Lung (tissue), 12 donors: Measurements from ENCODE around the gene EPN2. TPM values are rescaled to one million over a fixed set of nuclear protein-coding genes. Genes with fewer than 3 reads are reported as not detected.

Experiments used
- ATAC-seq: fragments of 200-7000 bp; cut with Tn5 transposase; one replicate; pipeline ENCODE4 v1.9.1; 2020; ENCODE audit warnings: moderate number of reproducible peaks; ENCODE audit not compliant: insufficient read depth, low FRiP score
- DNase-seq, 3 donors: peaks; one replicate each; pipeline ENCODE4 v3.0.0-alpha.2; 2013 to 2017
- H3K27ac ChIP-seq, 2 donors: one replicate each; pipeline ENCODE4 v1.5.1; 2013; ENCODE audit warnings: mild to moderate bottlenecking in 2 of 2, moderate library complexity in 2 of 2, control low read depth in 1 of 2, inconsistent platforms in 1 of 2, low read depth in 1 of 2, low read length in 1 of 2
- H3K27me3 ChIP-seq, 3 donors: one replicate each; pipeline ENCODE4 v1.5.1; 2013; ENCODE audit warnings: low read length in 2 of 3; ENCODE audit not compliant: control insufficient read depth in 3 of 3, insufficient read depth in 3 of 3
- H3K36me3 ChIP-seq, 4 donors: one replicate each; pipeline ENCODE4 v1.5.1; 2013; ENCODE audit warnings: low read length in 4 of 4, mild to moderate bottlenecking in 1 of 4, moderate library complexity in 1 of 4; ENCODE audit not compliant: control insufficient read depth in 4 of 4, insufficient read depth in 4 of 4
- H3K4me1 ChIP-seq, 5 donors: one replicate each; pipeline ENCODE4 v1.5.1; 2013; ENCODE audit warnings: low read length in 5 of 5, mild to moderate bottlenecking in 2 of 5, moderate library complexity in 1 of 5; ENCODE audit not compliant: control insufficient read depth in 5 of 5, insufficient read depth in 5 of 5
- H3K4me3 ChIP-seq: one replicate; pipeline ENCODE4 v1.5.1; 2013; ENCODE audit warnings: mild to moderate bottlenecking, control low read depth, moderate library complexity
- H3K9ac ChIP-seq, 2 donors: one replicate each; pipeline ENCODE4 v1.5.1; 2013; ENCODE audit warnings: low read length in 2 of 2, control low read depth in 1 of 2; ENCODE audit not compliant: insufficient read depth in 1 of 2
- H3K9me3 ChIP-seq, 4 donors: one replicate each; pipeline ENCODE4 v1.5.1; 2013; ENCODE audit warnings: low read length in 3 of 4, mild to moderate bottlenecking in 1 of 4, moderate library complexity in 1 of 4; ENCODE audit not compliant: control insufficient read depth in 4 of 4, insufficient read depth in 3 of 4
- WGBS, 2 donors: extraction: QIAGEN DNeasy Blood & Tissue Kit; methylation state at CpG; one replicate each; pipeline ENCODE4 v1.1.7; 2013; 5-methylcytosine and 5-hydroxymethylcytosine counted together
- polyA plus RNA-seq, 2 donors: library from polyadenylated mRNA; stranded (reverse); fragments of 200-250 nt; gene quantifications; one replicate each; pipeline ENCODE4 v1.2.1, GENCODE V29; 2013
- total RNA-seq, 2 donors: library from RNA; depleted of rRNA in 1 of 2; stranded (reverse); fragments of >200 nt in 1 of 2; gene quantifications; one replicate each; pipeline ENCODE4 v1.2.1, GENCODE V29; 2014 to 2021
- TF ChIP-seq, protein P1 (sequence below): IDR thresholded peaks from 2 replicates; pipeline ENCODE4 v1.5.1; 2012; ENCODE audit warnings: mild to moderate bottlenecking; ENCODE audit errors: control extremely low read depth, extremely low read depth
- donor health status: control.
- donor health status: control.
- donor health status: Bipolar disorder and iron deficiency.
- donor health status: healthy.
- donor health status: DM: yes; HTN: yes; CAD: no.

EPN2 gene
- total and polyA plus RNA-seq, 4 donors, result 16.7 to 73.7 (median 37.4) TPM

GRCh38 chr17:19363114-19363438 lies 125.9 kb downstream of the EPN2 start:
- TF ChIP-seq, protein P1, sequence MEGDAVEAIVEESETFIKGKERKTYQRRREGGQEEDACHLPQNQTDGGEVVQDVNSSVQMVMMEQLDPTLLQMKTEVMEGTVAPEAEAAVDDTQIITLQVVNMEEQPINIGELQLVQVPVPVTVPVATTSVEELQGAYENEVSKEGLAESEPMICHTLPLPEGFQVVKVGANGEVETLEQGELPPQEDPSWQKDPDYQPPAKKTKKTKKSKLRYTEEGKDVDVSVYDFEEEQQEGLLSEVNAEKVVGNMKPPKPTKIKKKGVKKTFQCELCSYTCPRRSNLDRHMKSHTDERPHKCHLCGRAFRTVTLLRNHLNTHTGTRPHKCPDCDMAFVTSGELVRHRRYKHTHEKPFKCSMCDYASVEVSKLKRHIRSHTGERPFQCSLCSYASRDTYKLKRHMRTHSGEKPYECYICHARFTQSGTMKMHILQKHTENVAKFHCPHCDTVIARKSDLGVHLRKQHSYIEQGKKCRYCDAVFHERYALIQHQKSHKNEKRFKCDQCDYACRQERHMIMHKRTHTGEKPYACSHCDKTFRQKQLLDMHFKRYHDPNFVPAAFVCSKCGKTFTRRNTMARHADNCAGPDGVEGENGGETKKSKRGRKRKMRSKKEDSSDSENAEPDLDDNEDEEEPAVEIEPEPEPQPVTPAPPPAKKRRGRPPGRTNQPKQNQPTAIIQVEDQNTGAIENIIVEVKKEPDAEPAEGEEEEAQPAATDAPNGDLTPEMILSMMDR, result no peak
- 30 to 34% methylated on average over 14 of the region's 14 CpGs for WGBS, 2 donors
- Histone ChIP-seq H3K9ac (no peak overlapping the region), H3K27me3 (no peaks in the 10 kb centered on the region), H3K4me3 (no peak overlapping the region), H3K9me3 (no peaks in the 10 kb centered on the region), H3K36me3 (no peaks in the 10 kb centered on the region), H3K4me1 (peaks cover 0 to 30% (median 10%) of the 10 kb centered on the region in 5 donors), H3K27ac (no peak overlapping the region)
- DNase-seq (no peak), ATAC-seq (no peak)

DNA sequence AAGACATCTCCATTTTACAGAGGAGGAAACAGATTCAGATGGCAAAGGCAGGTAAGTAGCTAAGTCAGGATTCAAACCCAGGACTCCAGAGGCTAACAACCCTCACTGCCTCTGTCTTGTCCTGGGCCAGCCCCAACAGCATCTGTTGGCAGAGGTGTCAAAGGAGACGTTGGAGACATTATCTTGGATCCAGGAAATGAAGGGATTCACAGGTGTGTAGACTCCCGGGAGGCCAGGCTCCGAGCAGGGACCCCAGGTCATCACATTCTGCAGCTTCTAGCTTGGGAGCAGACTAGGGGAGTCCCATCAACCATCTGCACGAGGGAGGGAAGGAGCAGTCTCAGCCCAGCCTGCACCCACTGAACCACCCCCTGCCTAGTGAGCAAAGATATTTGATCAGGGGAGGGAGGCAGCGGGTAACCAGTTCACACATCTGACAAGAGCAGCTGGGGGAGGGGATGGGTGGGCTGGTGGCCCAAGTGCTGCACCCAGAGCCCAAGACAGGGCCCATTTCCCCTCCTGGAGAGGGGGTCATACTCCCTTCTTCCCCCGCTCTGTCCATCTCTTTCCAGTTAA lies 126.4 kb downstream of the EPN2 start:
- no peak overlapping the region for H3K4me3 ChIP-seq
- H3K9me3 ChIP-seq, result no peaks in the 10 kb centered on the region
- no peak overlapping the region for H3K9ac ChIP-seq
- ATAC-seq (no peak), DNase-seq (peak in 1 of 3 donors; percentile 36)
- TF ChIP-seq, protein P1, result no peak
- peaks cover 0 to 30% (median 10%) of the 10 kb centered on the region in 5 donors for H3K4me1 ChIP-seq
- H3K36me3 ChIP-seq, result no peaks in the 10 kb centered on the region
- no peaks in the 10 kb centered on the region for H3K27me3 ChIP-seq
- H3K27ac ChIP-seq, result no peak overlapping the region
- WGBS, 2 donors, result 56 to 59% methylated on average over 6 of the region's 6 CpGs

DNA sequence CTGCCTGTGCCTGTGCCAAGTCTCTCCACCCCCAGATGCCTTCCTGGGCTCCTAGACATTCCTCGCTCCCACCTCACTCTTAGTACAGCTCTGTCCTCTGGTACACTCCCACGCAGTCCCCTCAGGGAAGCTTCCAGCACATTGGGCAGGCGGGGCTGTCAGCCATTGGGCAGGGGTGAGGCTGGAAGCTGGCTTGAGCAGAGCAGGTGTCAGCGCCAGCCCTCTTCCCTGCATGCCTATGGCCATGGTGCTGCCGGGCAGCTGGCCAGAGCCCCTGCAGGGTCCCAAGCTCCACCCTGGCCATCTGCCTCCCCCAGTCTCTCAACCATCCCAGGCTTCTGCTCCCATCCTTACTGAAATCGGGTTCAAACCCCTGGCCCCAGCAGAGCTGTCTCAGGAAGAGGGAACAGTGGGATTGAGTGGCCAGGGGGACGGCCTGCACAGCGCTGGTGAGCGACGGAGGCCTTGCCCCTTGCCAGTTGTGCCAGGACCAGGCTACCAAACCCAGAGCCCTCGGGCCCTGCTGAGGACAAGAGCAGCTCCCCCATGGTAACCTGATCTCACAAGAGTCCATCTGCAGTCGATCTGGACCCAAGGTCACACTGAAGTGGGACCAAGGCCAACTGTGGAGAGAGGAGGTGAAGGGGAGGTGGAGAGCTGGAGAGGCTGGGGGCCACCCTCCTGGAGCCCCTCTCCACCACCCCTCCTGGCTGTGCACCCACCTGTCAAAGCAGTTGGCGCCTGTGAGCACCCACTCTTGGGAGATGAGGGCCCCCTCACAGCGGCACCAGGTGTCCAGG lies 127.7 kb downstream of the EPN2 start:
- Histone ChIP-seq H3K27ac (no peak overlapping the region), H3K4me1 (peaks cover 0 to 30% (median 10%) of the 10 kb centered on the region in 5 donors), H3K4me3 (no peak overlapping the region), H3K9me3 (no peaks in the 10 kb centered on the region), H3K9ac (no peak overlapping the region), H3K27me3 (no peaks in the 10 kb centered on the region), H3K36me3 (no peaks in the 10 kb centered on the region)
- WGBS, 2 donors, result 81 to 90% methylated on average over 14 of the region's 14 CpGs
- ATAC-seq, result no peak
- TF ChIP-seq, protein P1, result no peak
- DNase-seq, result no peak
